ENCODE measurements around the gene OSTF1.

DNA sequence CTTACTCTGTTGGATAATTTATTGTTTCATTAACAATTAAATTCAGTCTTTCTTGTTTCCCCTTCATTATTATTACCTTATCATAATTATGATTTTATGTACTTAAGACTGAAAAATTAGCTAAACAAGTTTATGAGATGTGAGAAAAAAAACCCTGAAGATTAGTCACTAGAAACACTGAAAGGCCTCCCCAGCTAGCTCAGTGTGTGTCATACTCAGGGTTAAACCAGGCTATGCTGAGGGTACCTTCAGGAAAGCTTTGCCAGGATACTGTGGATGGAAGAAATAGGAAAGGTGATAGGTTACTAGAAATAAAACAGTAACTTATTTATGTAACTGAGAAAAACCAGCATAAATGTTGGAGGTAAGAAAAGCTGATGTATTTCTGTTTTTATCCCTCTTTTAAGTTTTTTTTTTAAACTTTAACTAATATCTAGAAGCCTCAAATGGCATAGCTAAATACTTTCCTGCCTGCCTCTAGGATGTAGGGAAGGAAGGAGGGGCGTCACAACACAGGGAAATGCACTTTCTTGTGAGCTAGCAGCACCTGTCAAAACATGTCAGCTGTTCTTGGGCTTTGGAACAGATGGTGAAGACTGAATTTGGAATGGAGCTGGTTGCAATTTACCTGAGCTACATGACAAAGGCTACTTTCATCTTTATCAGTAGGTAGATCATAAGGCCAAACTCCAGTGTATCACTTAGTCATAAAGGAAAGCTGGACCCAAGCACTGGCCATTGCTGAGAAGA, 24.6 kb upstream of the OSTF1 start:
- TF ChIP-seq CTCF (IDR thresholded peaks at IDR 0.05) = no peak
- no peak for TF ChIP-seq POLR2A (IDR thresholded peaks at IDR 0.05)

Measured in uterus (tissue), 2 donors.